SK-N-SH treated with all-trans-retinoic acid at 6 μM for 48 hours (cell line): ENCODE data around the gene POLR2E.

Experiments used
- ATAC-seq: fragments of 200-7000 bp; cut with Tn5 transposase; 3 replicates; pipeline ENCODE4 v1.9.1; 2020; ENCODE audit warnings: mild to moderate bottlenecking, moderate library complexity
- BACH2 ChIP-seq: fragments of 250-450 bp; sonication (Bioruptor Pico); IDR thresholded peaks from 2 replicates; pipeline ENCODE4 v1.9.0; 2021; ENCODE audit warnings: mild to moderate bottlenecking, borderline replicate concordance
- CSDC2 ChIP-seq: fragments of 250-450 bp; sonication (Bioruptor Pico); IDR thresholded peaks from 2 replicates; pipeline ENCODE4 v1.5.0; 2020; ENCODE audit warnings: mild to moderate bottlenecking, moderate library complexity
- ESRRG ChIP-seq: fragments of 250-450 bp; sonication (Bioruptor Pico); IDR thresholded peaks from 2 replicates; pipeline ENCODE4 v1.6.1; 2021; ENCODE audit warnings: mild to moderate bottlenecking
- GLIS3 ChIP-seq: fragments of 250-450 bp; sonication (Bioruptor Pico); IDR thresholded peaks from 2 replicates; pipeline ENCODE4 v1.5.0; 2020; ENCODE audit warnings: mild to moderate bottlenecking, moderate library complexity
- ISL1 ChIP-seq: fragments of 250-450 bp; sonication (Bioruptor Pico); IDR thresholded peaks from 2 replicates; pipeline ENCODE4 v2.1.2; 2022; ENCODE audit warnings: mild to moderate bottlenecking, moderate library complexity
- OSR1 ChIP-seq: fragments of 250-450 bp; sonication (Bioruptor Pico); IDR thresholded peaks from 2 replicates; pipeline ENCODE4 v1.8.0; 2022; ENCODE audit warnings: moderate library complexity, mild to moderate bottlenecking, inconsistent platforms
- POU6F1 ChIP-seq: fragments of 250-450 bp; sonication (Bioruptor Pico); IDR thresholded peaks from 2 replicates; pipeline ENCODE4 v1.8.0; 2021; ENCODE audit warnings: low read depth, mild to moderate bottlenecking, moderate library complexity, borderline replicate concordance
- PPARA ChIP-seq: fragments of 250-450 bp; sonication (Bioruptor Pico); IDR thresholded peaks from 2 replicates; pipeline ENCODE4 v1.5.0; 2020; ENCODE audit warnings: mild to moderate bottlenecking, borderline replicate concordance
- RARB ChIP-seq: fragments of 250-450 bp; sonication (Bioruptor Pico); IDR thresholded peaks from 2 replicates; pipeline ENCODE4 v1.8.0; 2021; ENCODE audit warnings: mild to moderate bottlenecking, moderate library complexity
- SNAI2 ChIP-seq: fragments of 250-450 bp; sonication (Bioruptor Pico); IDR thresholded peaks from 2 replicates; pipeline ENCODE4 v1.5.0; 2020; ENCODE audit warnings: mild to moderate bottlenecking, moderate library complexity
- TCF4 ChIP-seq: fragments of 250-450 bp; sonication (Bioruptor Pico); IDR thresholded peaks from 2 replicates; pipeline ENCODE4 v1.8.0; 2021; ENCODE audit warnings: mild to moderate bottlenecking, moderate library complexity, borderline replicate concordance
- TOX ChIP-seq: fragments of 250-450 bp; sonication (Bioruptor Pico); IDR thresholded peaks from 2 replicates; pipeline ENCODE4 v1.8.0; 2021; ENCODE audit warnings: mild to moderate bottlenecking, moderate library complexity, borderline replicate concordance
- ZC3H10 ChIP-seq: fragments of 250-450 bp; sonication (Bioruptor Pico); IDR thresholded peaks from 2 replicates; pipeline ENCODE4 v1.5.1; 2021; ENCODE audit warnings: mild to moderate bottlenecking, moderate library complexity
- ZNF565 ChIP-seq: fragments of 450-650 bp; formaldehyde crosslinking; conservative IDR thresholded peaks from 2 replicates; pipeline ENCODE4 v1.5.0; 2020; ENCODE audit warnings: low read depth, mild to moderate bottlenecking, moderate library complexity
- TF ChIP-seq, protein P1 (sequence below): fragments of 250-450 bp; sonication (Bioruptor Pico); IDR thresholded peaks from 2 replicates; pipeline ENCODE4 v1.5.0; 2020; ENCODE audit warnings: mild to moderate bottlenecking, moderate library complexity
- TF ChIP-seq, protein P2 (sequence below): fragments of 250-450 bp; sonication (Bioruptor Pico); IDR thresholded peaks from 2 replicates; pipeline ENCODE4 v1.5.1; 2021; ENCODE audit warnings: mild to moderate bottlenecking, moderate library complexity
- TF ChIP-seq, protein P3 (sequence below): fragments of 250-450 bp; sonication (Bioruptor Pico); IDR thresholded peaks from 2 replicates; pipeline ENCODE4 v1.5.1; 2020; ENCODE audit warnings: low read depth, mild to moderate bottlenecking, moderate library complexity
- TF ChIP-seq, protein P4 (sequence below): fragments of 250-450 bp; sonication (Bioruptor Pico); IDR thresholded peaks from 2 replicates; pipeline ENCODE4 v1.8.0; 2020; ENCODE audit warnings: mild to moderate bottlenecking, moderate library complexity, borderline replicate concordance

Gene POLR2E

DNA sequence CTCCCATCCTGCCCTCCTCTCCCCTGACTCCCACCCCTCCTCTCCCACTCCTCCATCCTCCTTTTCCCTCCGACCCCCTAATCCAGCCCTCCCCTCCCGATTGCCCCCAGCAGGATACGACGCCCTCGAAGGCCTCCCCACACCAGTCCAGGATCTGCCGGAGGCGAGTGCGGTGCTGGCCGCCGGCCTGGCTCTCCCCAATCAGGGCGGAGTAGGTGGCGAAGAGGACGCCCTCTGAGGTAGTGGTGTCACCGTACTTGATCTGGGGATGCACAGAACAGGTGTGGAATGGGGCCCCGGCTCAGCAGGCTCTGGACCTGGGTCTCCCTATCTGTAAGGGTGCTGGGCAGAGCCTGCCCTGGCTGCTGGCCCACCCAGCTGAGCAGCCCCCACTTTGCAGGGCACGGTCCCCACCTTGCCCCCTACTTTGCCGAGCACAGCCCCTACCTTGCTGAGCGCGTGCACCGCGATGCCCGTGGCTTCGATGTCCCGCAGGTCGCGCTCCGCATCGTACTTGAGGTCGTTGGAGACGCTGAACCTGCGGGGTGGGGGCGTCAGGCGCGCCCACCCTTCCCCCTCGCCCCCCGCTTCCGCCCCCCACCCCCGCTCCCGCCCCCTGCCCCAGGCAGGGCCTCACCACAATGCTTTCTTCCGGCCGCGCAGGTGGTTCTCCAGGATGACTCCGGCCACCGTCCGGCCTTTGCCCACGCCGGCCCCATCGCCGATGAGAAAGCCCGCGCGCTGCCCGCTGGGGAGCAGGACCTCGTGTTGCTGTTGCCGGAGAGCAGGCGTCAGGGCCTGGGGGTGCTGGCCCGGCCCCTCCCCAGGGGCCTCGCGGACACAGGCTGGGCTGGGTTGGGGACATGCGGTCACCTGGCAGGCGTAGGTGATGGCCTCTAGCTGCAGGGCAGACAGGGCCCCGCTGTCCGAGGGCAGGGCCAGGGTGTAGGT, 27.1 kb upstream of the POLR2E start (continued):
- TF ChIP-seq, protein P1, sequence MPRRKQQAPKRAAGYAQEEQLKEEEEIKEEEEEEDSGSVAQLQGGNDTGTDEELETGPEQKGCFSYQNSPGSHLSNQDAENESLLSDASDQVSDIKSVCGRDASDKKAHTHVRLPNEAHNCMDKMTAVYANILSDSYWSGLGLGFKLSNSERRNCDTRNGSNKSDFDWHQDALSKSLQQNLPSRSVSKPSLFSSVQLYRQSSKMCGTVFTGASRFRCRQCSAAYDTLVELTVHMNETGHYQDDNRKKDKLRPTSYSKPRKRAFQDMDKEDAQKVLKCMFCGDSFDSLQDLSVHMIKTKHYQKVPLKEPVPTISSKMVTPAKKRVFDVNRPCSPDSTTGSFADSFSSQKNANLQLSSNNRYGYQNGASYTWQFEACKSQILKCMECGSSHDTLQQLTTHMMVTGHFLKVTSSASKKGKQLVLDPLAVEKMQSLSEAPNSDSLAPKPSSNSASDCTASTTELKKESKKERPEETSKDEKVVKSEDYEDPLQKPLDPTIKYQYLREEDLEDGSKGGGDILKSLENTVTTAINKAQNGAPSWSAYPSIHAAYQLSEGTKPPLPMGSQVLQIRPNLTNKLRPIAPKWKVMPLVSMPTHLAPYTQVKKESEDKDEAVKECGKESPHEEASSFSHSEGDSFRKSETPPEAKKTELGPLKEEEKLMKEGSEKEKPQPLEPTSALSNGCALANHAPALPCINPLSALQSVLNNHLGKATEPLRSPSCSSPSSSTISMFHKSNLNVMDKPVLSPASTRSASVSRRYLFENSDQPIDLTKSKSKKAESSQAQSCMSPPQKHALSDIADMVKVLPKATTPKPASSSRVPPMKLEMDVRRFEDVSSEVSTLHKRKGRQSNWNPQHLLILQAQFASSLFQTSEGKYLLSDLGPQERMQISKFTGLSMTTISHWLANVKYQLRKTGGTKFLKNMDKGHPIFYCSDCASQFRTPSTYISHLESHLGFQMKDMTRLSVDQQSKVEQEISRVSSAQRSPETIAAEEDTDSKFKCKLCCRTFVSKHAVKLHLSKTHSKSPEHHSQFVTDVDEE (CRISPR knock-in tag): no peak

DNA sequence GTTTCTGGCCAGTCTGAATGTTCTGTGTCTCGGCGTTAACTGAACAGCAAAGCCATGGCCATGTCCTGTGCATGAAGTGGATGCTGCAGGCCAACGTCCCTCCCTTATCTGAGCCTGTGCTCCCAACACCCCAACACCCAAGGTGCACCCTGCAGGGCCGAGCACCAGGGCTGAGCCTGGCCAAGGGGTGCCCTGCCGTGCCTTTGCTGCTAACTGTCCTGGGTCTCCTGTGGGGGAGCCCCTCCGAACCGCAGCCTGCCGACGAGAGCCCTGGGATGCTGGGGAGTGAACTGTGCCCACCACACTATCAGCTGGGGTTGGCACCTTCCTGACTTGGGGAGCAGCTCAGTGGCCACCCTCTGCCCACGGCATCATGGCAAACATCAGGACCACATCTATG, 26.2 kb upstream of the POLR2E start:
- TF ChIP-seq SNAI2 (CRISPR knock-in tag) (no peak), BACH2 (CRISPR knock-in tag) (no peak), ESRRG (CRISPR knock-in tag) (no peak), CSDC2 (CRISPR knock-in tag) (no peak), GLIS3 (CRISPR knock-in tag) (no peak), TOX (CRISPR knock-in tag) (no peak), ZC3H10 (CRISPR knock-in tag) (no peak), RARB (CRISPR knock-in tag) (no peak), PPARA (CRISPR knock-in tag) (no peak), ISL1 (no peak), POU6F1 (CRISPR knock-in tag) (no peak), TCF4 (CRISPR knock-in tag) (no peak), OSR1 (CRISPR knock-in tag) (no peak), ZNF565 (CRISPR knock-in tag) (no peak)
- TF ChIP-seq, protein P2, sequence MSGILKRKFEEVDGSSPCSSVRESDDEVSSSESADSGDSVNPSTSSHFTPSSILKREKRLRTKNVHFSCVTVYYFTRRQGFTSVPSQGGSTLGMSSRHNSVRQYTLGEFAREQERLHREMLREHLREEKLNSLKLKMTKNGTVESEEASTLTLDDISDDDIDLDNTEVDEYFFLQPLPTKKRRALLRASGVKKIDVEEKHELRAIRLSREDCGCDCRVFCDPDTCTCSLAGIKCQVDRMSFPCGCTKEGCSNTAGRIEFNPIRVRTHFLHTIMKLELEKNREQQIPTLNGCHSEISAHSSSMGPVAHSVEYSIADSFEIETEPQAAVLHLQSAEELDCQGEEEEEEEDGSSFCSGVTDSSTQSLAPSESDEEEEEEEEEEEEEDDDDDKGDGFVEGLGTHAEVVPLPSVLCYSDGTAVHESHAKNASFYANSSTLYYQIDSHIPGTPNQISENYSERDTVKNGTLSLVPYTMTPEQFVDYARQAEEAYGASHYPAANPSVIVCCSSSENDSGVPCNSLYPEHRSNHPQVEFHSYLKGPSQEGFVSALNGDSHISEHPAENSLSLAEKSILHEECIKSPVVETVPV (CRISPR knock-in tag): no peak
- TF ChIP-seq, protein P3, sequence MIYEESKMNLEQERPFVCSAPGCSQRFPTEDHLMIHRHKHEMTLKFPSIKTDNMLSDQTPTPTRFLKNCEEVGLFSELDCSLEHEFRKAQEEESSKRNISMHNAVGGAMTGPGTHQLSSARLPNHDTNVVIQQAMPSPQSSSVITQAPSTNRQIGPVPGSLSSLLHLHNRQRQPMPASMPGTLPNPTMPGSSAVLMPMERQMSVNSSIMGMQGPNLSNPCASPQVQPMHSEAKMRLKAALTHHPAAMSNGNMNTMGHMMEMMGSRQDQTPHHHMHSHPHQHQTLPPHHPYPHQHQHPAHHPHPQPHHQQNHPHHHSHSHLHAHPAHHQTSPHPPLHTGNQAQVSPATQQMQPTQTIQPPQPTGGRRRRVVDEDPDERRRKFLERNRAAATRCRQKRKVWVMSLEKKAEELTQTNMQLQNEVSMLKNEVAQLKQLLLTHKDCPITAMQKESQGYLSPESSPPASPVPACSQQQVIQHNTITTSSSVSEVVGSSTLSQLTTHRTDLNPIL (CRISPR knock-in tag): no peak
- TF ChIP-seq, protein P1 (CRISPR knock-in tag): no peak
- TF ChIP-seq, protein P4, sequence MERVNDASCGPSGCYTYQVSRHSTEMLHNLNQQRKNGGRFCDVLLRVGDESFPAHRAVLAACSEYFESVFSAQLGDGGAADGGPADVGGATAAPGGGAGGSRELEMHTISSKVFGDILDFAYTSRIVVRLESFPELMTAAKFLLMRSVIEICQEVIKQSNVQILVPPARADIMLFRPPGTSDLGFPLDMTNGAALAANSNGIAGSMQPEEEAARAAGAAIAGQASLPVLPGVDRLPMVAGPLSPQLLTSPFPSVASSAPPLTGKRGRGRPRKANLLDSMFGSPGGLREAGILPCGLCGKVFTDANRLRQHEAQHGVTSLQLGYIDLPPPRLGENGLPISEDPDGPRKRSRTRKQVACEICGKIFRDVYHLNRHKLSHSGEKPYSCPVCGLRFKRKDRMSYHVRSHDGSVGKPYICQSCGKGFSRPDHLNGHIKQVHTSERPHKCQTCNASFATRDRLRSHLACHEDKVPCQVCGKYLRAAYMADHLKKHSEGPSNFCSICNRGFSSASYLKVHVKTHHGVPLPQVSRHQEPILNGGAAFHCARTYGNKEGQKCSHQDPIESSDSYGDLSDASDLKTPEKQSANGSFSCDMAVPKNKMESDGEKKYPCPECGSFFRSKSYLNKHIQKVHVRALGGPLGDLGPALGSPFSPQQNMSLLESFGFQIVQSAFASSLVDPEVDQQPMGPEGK (CRISPR knock-in tag): no peak
- ATAC-seq: no peak
